ENCODE results near the gene PKP4.
A peak's percentile ranks its signal among the peaks of the same experiment; 100 is the strongest.

PKP4 gene

DNA sequence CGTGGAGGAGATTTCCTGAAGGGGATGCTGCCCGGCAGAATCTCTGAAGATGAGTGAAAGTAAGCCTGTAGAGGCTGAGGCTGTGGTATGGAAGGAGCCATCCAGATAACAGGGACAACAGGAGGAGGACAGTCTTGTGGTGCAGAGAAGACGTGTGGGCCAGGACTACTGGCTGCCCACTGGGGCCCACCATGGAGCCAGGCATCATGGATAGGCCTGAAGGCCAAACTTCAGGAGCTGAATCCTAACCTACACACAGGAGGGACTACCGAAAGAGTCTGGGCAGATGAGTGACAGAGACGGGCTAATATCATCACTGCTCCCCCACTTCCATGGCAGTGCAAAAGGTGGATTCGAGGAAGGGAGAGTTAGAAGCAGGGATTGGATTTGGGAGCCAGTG is 207.0 kb downstream of the PKP4 start:
- ChIA-PET POLR2A (no interaction called here), CTCF (no interaction called here)
- Histone ChIP-seq H3K9me3 (ENCODE audit: control extremely low read depth in 1 of 5, control insufficient read depth in 4 of 5, insufficient read depth in 2 of 5, low read depth in 1 of 5, low read length in 4 of 5) (no peaks in the 10 kb centered on the region), H3K4me1 (ENCODE audit: control extremely low read depth in 1 of 4, control insufficient read depth in 4 of 4, insufficient read depth in 4 of 4, low read length in 3 of 4) (peaks cover 0 to 10% (median 0%) of the 10 kb centered on the region in 4 experiments), H3K36me3 (ENCODE audit: control insufficient read depth in 4 of 4, insufficient read depth in 4 of 4, low read length in 3 of 4) (peaks cover 5 to 66% (median 39%) of the 10 kb centered on the region in 4 experiments), H3K27ac (ENCODE audit: insufficient read depth in 1 of 2, low read depth in 1 of 2, low read length in 2 of 2, poor library complexity in 1 of 2, severe bottlenecking in 2 of 2) (no peak overlapping the region), H3K4me3 (ENCODE audit: control insufficient read depth in 1 of 7, extremely low read depth in 1 of 7, insufficient read depth in 4 of 7, low read depth in 2 of 7, low read length in 6 of 7) (no peak overlapping the region), H3K27me3 (replicated peaks in 2 of 5; ENCODE audit: control insufficient read depth in 4 of 5, insufficient read depth in 5 of 5, low read length in 4 of 5) (no peaks in the 10 kb centered on the region)
- DNase-seq, result no peak
- WGBS (ENCODE audit: insufficient coverage), result 97% methylated on average over 6 of the region's 6 CpGs

GRCh38 chr2:158664987-158665386 is 208.2 kb downstream of the PKP4 start:
- CTCF ChIA-PET, result interaction anchor here (1.5 kb wide), 1 partner anchor 13 kb away, joined by 3 read pairs; no protein-coding TSS in a partner anchor
- Histone ChIP-seq H3K4me3 (ENCODE audit: control insufficient read depth in 1 of 7, extremely low read depth in 1 of 7, insufficient read depth in 4 of 7, low read depth in 2 of 7, low read length in 6 of 7) (no peak overlapping the region), H3K9me3 (ENCODE audit: control extremely low read depth in 1 of 5, control insufficient read depth in 4 of 5, insufficient read depth in 2 of 5, low read depth in 1 of 5, low read length in 4 of 5) (no peaks in the 10 kb centered on the region), H3K36me3 (ENCODE audit: control insufficient read depth in 4 of 4, insufficient read depth in 4 of 4, low read length in 3 of 4) (peaks cover 7 to 69% (median 44%) of the 10 kb centered on the region in 4 experiments), H3K4me1 (ENCODE audit: control extremely low read depth in 1 of 4, control insufficient read depth in 4 of 4, insufficient read depth in 4 of 4, low read length in 3 of 4) (peaks cover 0 to 10% (median 0%) of the 10 kb centered on the region in 4 experiments), H3K27me3 (replicated peaks in 2 of 5; ENCODE audit: control insufficient read depth in 4 of 5, insufficient read depth in 5 of 5, low read length in 4 of 5) (no peaks in the 10 kb centered on the region), H3K27ac (ENCODE audit: insufficient read depth in 1 of 2, low read depth in 1 of 2, low read length in 2 of 2, poor library complexity in 1 of 2, severe bottlenecking in 2 of 2) (no peak overlapping the region)
- DNase-seq, result no peak
- POLR2A ChIA-PET, result no interaction called here
- WGBS (ENCODE audit: insufficient coverage), result 100% methylated on average over 1 of the region's 3 CpGs

DNA sequence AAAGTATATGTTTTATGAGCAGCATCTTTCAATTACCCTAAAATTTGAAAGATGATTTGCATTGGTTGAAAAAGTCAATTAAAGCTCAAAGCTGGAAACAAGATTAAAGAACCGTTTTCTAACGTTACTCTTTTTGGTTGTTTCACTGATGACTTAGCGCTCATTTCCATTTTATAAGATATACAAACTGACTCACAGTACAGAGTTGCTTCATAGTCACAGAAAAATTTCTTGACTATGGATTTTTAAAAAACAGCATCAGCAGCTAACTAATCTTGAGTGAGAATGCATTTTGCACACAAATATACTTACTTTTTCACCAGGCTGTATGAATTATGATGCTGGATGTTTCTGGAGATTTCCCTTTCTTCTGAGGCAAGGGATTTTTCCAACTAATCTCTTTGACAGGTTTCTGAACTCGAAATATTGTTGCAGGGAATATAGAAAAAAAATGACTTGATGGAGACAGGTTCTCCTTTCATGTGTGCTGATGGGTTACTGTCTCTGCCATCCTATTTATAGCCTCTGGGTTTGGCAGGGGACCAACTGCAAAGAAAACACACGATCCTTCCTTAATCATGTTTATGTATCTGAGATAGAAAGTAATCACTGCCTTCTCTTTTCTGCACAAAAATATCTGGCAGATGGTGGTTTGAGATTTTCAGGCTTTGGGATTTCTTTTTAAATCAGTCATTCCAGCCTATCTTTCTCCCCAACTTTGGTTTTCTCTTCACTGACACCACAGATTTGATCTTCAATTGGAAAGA is 209.0 kb downstream of the PKP4 start:
- H3K4me3 ChIP-seq (ENCODE audit: control insufficient read depth in 1 of 7, extremely low read depth in 1 of 7, insufficient read depth in 4 of 7, low read depth in 2 of 7, low read length in 6 of 7), result no peak overlapping the region
- peaks cover 0 to 10% (median 0%) of the 10 kb centered on the region in 4 experiments for H3K4me1 ChIP-seq (ENCODE audit: control extremely low read depth in 1 of 4, control insufficient read depth in 4 of 4, insufficient read depth in 4 of 4, low read length in 3 of 4)
- DNase-seq, result no peak
- no peaks in the 10 kb centered on the region for H3K27me3 ChIP-seq (replicated peaks in 2 of 5; ENCODE audit: control insufficient read depth in 4 of 5, insufficient read depth in 5 of 5, low read length in 4 of 5)
- CTCF ChIA-PET, result interaction anchor here (1.2 to 1.5 kb wide), 2 partner anchors 14 to 490 kb away, joined by 3 read pairs; no protein-coding TSS in a partner anchor
- H3K9me3 ChIP-seq (ENCODE audit: control extremely low read depth in 1 of 5, control insufficient read depth in 4 of 5, insufficient read depth in 2 of 5, low read depth in 1 of 5, low read length in 4 of 5), result no peaks in the 10 kb centered on the region
- H3K27ac ChIP-seq (ENCODE audit: insufficient read depth in 1 of 2, low read depth in 1 of 2, low read length in 2 of 2, poor library complexity in 1 of 2, severe bottlenecking in 2 of 2), result no peak overlapping the region
- WGBS (ENCODE audit: insufficient coverage), result 100% methylated on average over 1 of the region's 5 CpGs
- POLR2A ChIA-PET, result no interaction called here
- peaks cover 9 to 74% (median 44%) of the 10 kb centered on the region in 4 experiments for H3K36me3 ChIP-seq (ENCODE audit: control insufficient read depth in 4 of 4, insufficient read depth in 4 of 4, low read length in 3 of 4)

GRCh38 chr2:158666969-158667368 is 210.2 kb downstream of the PKP4 start:
- H3K4me1 ChIP-seq (ENCODE audit: control extremely low read depth in 1 of 4, control insufficient read depth in 4 of 4, insufficient read depth in 4 of 4, low read length in 3 of 4), result peaks cover 0 to 10% (median 0%) of the 10 kb centered on the region in 4 experiments
- H3K27ac ChIP-seq (ENCODE audit: insufficient read depth in 1 of 2, low read depth in 1 of 2, low read length in 2 of 2, poor library complexity in 1 of 2, severe bottlenecking in 2 of 2), result no peak overlapping the region
- peaks cover 11 to 68% (median 39%) of the 10 kb centered on the region in 4 experiments for H3K36me3 ChIP-seq (ENCODE audit: control insufficient read depth in 4 of 4, insufficient read depth in 4 of 4, low read length in 3 of 4)
- H3K9me3 ChIP-seq (ENCODE audit: control extremely low read depth in 1 of 5, control insufficient read depth in 4 of 5, insufficient read depth in 2 of 5, low read depth in 1 of 5, low read length in 4 of 5), result no peaks in the 10 kb centered on the region
- DNase-seq, result no peak
- ChIA-PET POLR2A (no interaction called here), CTCF (interaction anchor here (1.2 kb wide), 1 partner anchor 491 kb away, joined by 3 read pairs; no protein-coding TSS in a partner anchor)
- H3K27me3 ChIP-seq (replicated peaks in 2 of 5; ENCODE audit: control insufficient read depth in 4 of 5, insufficient read depth in 5 of 5, low read length in 4 of 5), result no peaks in the 10 kb centered on the region
- H3K4me3 ChIP-seq (ENCODE audit: control insufficient read depth in 1 of 7, extremely low read depth in 1 of 7, insufficient read depth in 4 of 7, low read depth in 2 of 7, low read length in 6 of 7), result no peak overlapping the region
- WGBS (ENCODE audit: insufficient coverage), result 93% methylated on average over 6 of the region's 8 CpGs

DNA sequence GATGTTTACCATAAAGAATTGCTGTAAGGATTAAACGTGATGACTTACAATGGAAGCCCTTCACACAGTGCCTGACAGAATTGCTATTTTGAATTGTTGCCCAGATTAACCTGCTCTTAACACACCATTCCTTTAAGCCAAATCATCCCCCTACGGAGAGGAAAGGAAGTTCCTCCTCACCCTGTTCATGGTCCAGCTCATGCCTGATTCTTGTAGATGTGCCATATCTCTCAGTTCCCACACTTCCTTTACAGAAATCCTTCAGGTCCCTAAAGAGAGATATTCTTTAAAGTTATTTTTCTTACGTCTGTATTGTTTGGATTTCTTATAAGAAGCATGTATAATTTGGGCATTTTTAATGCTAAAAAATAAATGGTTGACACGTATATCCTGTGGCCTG is 210.8 kb downstream of the PKP4 start:
- POLR2A ChIA-PET, result no interaction called here
- 68% methylated on average over 2 of the region's 4 CpGs for WGBS (ENCODE audit: insufficient coverage)
- Histone ChIP-seq H3K9me3 (ENCODE audit: control extremely low read depth in 1 of 5, control insufficient read depth in 4 of 5, insufficient read depth in 2 of 5, low read depth in 1 of 5, low read length in 4 of 5) (no peaks in the 10 kb centered on the region), H3K36me3 (ENCODE audit: control insufficient read depth in 4 of 4, insufficient read depth in 4 of 4, low read length in 3 of 4) (peaks cover 11 to 68% (median 37%) of the 10 kb centered on the region in 4 experiments), H3K4me1 (ENCODE audit: control extremely low read depth in 1 of 4, control insufficient read depth in 4 of 4, insufficient read depth in 4 of 4, low read length in 3 of 4) (peaks cover 0 to 10% (median 0%) of the 10 kb centered on the region in 4 experiments), H3K4me3 (ENCODE audit: control insufficient read depth in 1 of 7, extremely low read depth in 1 of 7, insufficient read depth in 4 of 7, low read depth in 2 of 7, low read length in 6 of 7) (no peak overlapping the region), H3K27me3 (replicated peaks in 2 of 5; ENCODE audit: control insufficient read depth in 4 of 5, insufficient read depth in 5 of 5, low read length in 4 of 5) (no peaks in the 10 kb centered on the region), H3K27ac (ENCODE audit: insufficient read depth in 1 of 2, low read depth in 1 of 2, low read length in 2 of 2, poor library complexity in 1 of 2, severe bottlenecking in 2 of 2) (no peak overlapping the region)
- DNase-seq, result peak; percentile 11 to 54 (median 31)
- CTCF ChIA-PET, result no interaction called here

DNA sequence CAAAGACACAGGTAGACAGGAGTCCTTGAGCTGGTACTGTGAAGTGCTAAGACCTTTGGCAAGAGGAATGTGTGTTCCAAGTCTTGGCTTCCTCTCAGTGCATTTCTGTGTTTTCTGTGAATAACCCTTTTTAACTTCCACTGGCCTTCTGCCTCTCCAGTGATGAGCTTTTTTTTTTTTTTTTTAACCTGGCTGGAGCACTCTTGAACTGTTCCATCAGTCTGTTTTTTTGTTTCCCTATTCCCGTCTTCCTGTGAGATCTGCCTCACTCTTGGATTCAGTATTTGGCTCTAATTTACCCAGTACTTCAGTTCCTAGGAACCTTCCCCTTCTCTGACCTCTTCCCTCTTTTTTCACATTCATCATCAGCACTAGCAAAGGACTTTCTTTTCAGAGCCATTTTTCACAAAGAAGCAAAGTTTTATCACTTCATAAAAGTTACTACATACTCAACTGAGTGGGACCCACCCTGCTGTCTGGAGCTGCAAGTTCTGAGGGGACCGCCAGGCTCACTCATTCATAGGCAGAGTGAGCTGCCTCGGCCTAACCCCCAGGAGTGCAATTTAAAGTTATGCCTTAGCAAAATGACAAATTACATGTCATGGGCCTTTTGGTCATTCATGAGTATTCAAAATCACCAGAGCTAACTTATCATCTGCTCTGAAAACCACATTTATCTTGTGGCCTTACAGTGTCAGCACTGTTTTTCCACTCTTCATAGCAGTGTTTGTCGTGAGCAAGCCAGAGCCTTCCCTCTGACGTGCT is 211.4 kb downstream of the PKP4 start:
- no peak overlapping the region for H3K27ac ChIP-seq (ENCODE audit: insufficient read depth in 1 of 2, low read depth in 1 of 2, low read length in 2 of 2, poor library complexity in 1 of 2, severe bottlenecking in 2 of 2)
- H3K4me1 ChIP-seq (ENCODE audit: control extremely low read depth in 1 of 4, control insufficient read depth in 4 of 4, insufficient read depth in 4 of 4, low read length in 3 of 4), result peaks cover 0 to 10% (median 0%) of the 10 kb centered on the region in 4 experiments
- no peak overlapping the region for H3K4me3 ChIP-seq (ENCODE audit: control insufficient read depth in 1 of 7, extremely low read depth in 1 of 7, insufficient read depth in 4 of 7, low read depth in 2 of 7, low read length in 6 of 7)
- peaks cover 11 to 65% (median 33%) of the 10 kb centered on the region in 4 experiments for H3K36me3 ChIP-seq (ENCODE audit: control insufficient read depth in 4 of 4, insufficient read depth in 4 of 4, low read length in 3 of 4)
- no peaks in the 10 kb centered on the region for H3K27me3 ChIP-seq (replicated peaks in 2 of 5; ENCODE audit: control insufficient read depth in 4 of 5, insufficient read depth in 5 of 5, low read length in 4 of 5)
- CTCF ChIA-PET, result no interaction called here
- H3K9me3 ChIP-seq (ENCODE audit: control extremely low read depth in 1 of 5, control insufficient read depth in 4 of 5, insufficient read depth in 2 of 5, low read depth in 1 of 5, low read length in 4 of 5), result no peaks in the 10 kb centered on the region
- POLR2A ChIA-PET, result no interaction called here
- 99% methylated on average over 5 of the region's 5 CpGs for WGBS (ENCODE audit: insufficient coverage)
- no peak for DNase-seq

- H3K27ac ChIP-seq (ENCODE audit: insufficient read depth in 1 of 2, low read depth in 1 of 2, low read length in 2 of 2, poor library complexity in 1 of 2, severe bottlenecking in 2 of 2), result no peak overlapping the region
- H3K9me3 ChIP-seq (ENCODE audit: control extremely low read depth in 1 of 5, control insufficient read depth in 4 of 5, insufficient read depth in 2 of 5, low read depth in 1 of 5, low read length in 4 of 5), result no peaks in the 10 kb centered on the region
- ChIA-PET CTCF (no interaction called here), POLR2A (no interaction called here)
- no peaks in the 10 kb centered on the region for H3K27me3 ChIP-seq (replicated peaks in 2 of 5; ENCODE audit: control insufficient read depth in 4 of 5, insufficient read depth in 5 of 5, low read length in 4 of 5)
- H3K36me3 ChIP-seq (ENCODE audit: control insufficient read depth in 4 of 4, insufficient read depth in 4 of 4, low read length in 3 of 4), result peaks cover 9 to 54% (median 33%) of the 10 kb centered on the region in 4 experiments
- peaks cover 0 to 10% (median 0%) of the 10 kb centered on the region in 4 experiments for H3K4me1 ChIP-seq (ENCODE audit: control extremely low read depth in 1 of 4, control insufficient read depth in 4 of 4, insufficient read depth in 4 of 4, low read length in 3 of 4)
- 100% methylated on average over 3 of the region's 3 CpGs for WGBS (ENCODE audit: insufficient coverage)
- no peak overlapping the region for H3K4me3 ChIP-seq (ENCODE audit: control insufficient read depth in 1 of 7, extremely low read depth in 1 of 7, insufficient read depth in 4 of 7, low read depth in 2 of 7, low read length in 6 of 7)
- DNase-seq, result no peak
Measured at GRCh38 chr2:158670292-158670691, 213.5 kb downstream of the PKP4 start.
